Ishikawa (cell line): ENCODE results near the gene HMCN1.

ENCODE experiments used
- CEBPB ChIP-seq: IDR thresholded peaks from 2 replicates; pipeline ENCODE4 v1.6.1; 2012
- CREB1 ChIP-seq: IDR thresholded peaks from 2 replicates; pipeline ENCODE4 v1.6.1; 2012; ENCODE audit warnings: low read depth
- EGR1 ChIP-seq: IDR thresholded peaks from 2 replicates; pipeline ENCODE4 v1.6.1; 2012
- EP300 ChIP-seq: IDR thresholded peaks from 2 replicates; pipeline ENCODE4 v1.6.1; 2012; ENCODE audit warnings: borderline replicate concordance
- FOXM1 ChIP-seq: IDR thresholded peaks from 2 replicates; pipeline ENCODE4 v1.6.1; 2012; ENCODE audit warnings: low read depth, borderline replicate concordance
- NFIC ChIP-seq: IDR thresholded peaks from 2 replicates; pipeline ENCODE4 v1.6.1; 2012
- RAD21 ChIP-seq: IDR thresholded peaks from 2 replicates; pipeline ENCODE4 v1.6.1; 2012; ENCODE audit warnings: low read depth
- TAF1 ChIP-seq: IDR thresholded peaks from 2 replicates; pipeline ENCODE4 v1.6.1; 2012; ENCODE audit warnings: low read depth, mild to moderate bottlenecking
- TCF12 ChIP-seq: IDR thresholded peaks from 2 replicates; pipeline ENCODE4 v1.6.1; 2012; ENCODE audit warnings: low read depth
- TEAD4 ChIP-seq: IDR thresholded peaks from 2 replicates; pipeline ENCODE4 v1.6.1; 2012
- YY1 ChIP-seq: IDR thresholded peaks from 2 replicates; pipeline ENCODE4 v1.6.1; 2012; ENCODE audit warnings: low read depth
- ZBTB7A ChIP-seq: IDR thresholded peaks from 2 replicates; pipeline ENCODE4 v1.6.1; 2012; ENCODE audit warnings: low read depth
- TF ChIP-seq, protein P1 (sequence below): IDR thresholded peaks from 2 replicates; pipeline ENCODE4 v1.6.1; 2012; ENCODE audit warnings: low read depth, mild to moderate bottlenecking
- TF ChIP-seq, protein P2 (sequence below): IDR thresholded peaks from 2 replicates; pipeline ENCODE4 v1.6.1; 2012
- TF ChIP-seq, protein P3 (sequence below): IDR thresholded peaks from 2 replicates; pipeline ENCODE4 v1.6.1; 2012

The HMCN1 gene

DNA sequence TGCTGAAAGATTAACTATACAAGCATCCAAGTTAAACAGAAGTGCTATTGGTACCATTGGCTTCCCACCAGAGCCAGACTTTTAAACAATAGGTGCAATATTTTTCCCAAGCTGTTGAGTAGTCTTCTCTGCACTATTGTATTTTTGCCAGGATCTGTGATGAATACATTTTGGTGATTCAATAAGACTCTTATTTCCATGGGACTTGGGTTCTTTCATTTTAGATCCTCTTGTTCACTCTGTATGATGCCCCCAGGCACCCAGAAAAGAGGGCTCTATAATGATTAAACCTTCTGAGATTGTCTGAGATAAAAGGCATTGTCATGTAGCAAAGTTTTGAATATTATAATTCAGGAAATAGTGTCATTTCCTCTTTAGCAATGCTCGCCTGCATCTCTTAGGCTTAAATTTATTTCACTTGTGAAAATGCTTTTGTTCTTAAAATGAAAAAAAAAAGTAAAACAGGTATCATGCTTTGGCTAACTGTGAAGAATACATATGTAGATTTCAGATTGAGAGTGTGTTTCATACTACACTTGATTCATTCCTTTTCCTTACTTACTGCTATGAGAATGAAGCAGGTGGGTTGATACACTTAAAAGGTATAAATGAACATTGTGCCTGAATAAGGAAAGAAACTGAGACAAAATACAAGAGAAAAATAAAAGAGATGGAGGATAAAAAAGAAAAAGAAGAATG, 275.0 kb downstream of the HMCN1 start:
- no peak for TF ChIP-seq EGR1
- no peak for TF ChIP-seq TEAD4
- no peak for TF ChIP-seq NFIC
- no peak for TF ChIP-seq TAF1
- TF ChIP-seq FOXM1 = no peak

DNA sequence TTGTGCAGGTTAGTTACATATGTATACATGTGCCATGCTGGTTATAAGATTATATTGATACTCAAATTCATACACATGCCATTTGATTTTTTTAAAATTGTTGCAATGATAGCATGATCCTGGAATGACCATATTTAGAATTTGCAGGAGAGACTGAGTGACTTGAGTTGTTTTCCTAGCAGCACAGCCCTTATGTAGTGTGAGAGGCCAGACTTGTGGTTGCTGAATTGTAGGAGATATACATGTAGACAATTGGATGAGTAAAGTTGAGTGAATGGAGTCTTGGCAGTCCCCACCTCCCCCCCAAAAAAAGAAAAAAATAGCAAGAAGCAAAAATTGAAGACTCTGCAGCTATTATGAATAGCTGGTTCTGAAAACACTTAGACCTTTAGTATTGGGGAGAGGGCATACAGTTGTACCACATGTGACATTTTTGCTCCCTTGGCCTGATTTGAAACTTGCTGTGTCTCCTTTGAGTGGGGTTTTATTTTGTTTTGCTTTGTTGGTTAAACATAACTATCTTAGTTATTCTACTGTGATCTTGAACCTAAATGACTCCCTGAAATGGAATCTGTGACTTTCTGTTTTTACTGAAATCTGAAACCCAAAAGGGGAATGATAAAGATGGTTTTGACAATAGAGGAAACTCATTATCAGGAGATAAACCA, 280.3 kb downstream of the HMCN1 start:
- TF ChIP-seq, protein P1, sequence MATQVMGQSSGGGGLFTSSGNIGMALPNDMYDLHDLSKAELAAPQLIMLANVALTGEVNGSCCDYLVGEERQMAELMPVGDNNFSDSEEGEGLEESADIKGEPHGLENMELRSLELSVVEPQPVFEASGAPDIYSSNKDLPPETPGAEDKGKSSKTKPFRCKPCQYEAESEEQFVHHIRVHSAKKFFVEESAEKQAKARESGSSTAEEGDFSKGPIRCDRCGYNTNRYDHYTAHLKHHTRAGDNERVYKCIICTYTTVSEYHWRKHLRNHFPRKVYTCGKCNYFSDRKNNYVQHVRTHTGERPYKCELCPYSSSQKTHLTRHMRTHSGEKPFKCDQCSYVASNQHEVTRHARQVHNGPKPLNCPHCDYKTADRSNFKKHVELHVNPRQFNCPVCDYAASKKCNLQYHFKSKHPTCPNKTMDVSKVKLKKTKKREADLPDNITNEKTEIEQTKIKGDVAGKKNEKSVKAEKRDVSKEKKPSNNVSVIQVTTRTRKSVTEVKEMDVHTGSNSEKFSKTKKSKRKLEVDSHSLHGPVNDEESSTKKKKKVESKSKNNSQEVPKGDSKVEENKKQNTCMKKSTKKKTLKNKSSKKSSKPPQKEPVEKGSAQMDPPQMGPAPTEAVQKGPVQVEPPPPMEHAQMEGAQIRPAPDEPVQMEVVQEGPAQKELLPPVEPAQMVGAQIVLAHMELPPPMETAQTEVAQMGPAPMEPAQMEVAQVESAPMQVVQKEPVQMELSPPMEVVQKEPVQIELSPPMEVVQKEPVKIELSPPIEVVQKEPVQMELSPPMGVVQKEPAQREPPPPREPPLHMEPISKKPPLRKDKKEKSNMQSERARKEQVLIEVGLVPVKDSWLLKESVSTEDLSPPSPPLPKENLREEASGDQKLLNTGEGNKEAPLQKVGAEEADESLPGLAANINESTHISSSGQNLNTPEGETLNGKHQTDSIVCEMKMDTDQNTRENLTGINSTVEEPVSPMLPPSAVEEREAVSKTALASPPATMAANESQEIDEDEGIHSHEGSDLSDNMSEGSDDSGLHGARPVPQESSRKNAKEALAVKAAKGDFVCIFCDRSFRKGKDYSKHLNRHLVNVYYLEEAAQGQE = no peak
- TF ChIP-seq ZBTB7A = no peak
- TF ChIP-seq FOXM1 = no peak
- TF ChIP-seq NFIC = no peak
- TF ChIP-seq CREB1 = no peak
- TF ChIP-seq YY1 = no peak
- TF ChIP-seq EP300 = no peak
- TF ChIP-seq EGR1 = no peak

DNA sequence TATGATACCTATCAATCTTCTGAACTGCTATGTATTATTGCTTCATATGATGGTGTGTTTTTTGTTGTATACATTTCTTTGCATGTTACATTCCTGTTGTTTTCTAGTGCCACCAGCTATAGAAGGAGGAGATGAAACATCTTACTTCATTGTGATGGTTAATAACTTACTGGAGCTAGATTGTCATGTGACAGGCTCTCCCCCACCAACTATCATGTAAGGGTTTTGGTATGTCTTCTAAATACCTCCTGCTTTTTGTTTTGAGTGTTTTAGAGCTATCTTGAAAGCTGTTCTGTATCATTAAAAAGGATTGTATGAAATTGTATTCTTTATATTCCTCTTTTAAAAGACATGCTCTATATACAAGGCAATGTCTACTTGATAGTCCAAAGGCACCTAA, 282.7 kb downstream of the HMCN1 start:
- TF ChIP-seq EGR1 = no peak
- TF ChIP-seq TAF1 = no peak
- TF ChIP-seq, protein P2, sequence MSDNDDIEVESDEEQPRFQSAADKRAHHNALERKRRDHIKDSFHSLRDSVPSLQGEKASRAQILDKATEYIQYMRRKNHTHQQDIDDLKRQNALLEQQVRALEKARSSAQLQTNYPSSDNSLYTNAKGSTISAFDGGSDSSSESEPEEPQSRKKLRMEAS = no peak
- TF ChIP-seq TCF12 = no peak
- no peak for TF ChIP-seq YY1
- TF ChIP-seq NFIC = no peak
- TF ChIP-seq RAD21 = no peak
- no peak for TF ChIP-seq EP300
- TF ChIP-seq TEAD4 = no peak
- TF ChIP-seq, protein P3, sequence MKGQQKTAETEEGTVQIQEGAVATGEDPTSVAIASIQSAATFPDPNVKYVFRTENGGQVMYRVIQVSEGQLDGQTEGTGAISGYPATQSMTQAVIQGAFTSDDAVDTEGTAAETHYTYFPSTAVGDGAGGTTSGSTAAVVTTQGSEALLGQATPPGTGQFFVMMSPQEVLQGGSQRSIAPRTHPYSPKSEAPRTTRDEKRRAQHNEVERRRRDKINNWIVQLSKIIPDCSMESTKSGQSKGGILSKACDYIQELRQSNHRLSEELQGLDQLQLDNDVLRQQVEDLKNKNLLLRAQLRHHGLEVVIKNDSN = no peak
- no peak for TF ChIP-seq ZBTB7A

DNA sequence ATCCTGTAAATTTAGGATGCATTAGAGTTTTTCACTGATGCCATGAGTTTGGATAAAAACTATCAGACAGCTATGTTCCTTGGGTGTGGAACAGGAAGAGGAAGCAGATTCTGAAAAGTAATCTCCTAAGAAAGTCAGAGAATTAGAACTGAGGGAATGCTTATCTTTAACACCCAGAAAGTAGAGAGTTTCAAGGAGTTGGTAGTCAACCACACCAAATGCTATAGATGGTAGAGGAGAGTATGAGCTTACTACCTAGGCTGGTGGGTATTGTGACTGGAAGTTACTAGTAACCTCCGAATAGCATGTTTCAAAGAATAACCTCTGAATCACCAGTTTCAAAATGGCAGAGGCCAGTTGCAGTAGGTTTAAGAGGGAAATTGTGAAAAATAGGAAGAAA, 288.0 kb downstream of the HMCN1 start:
- TF ChIP-seq CREB1 = no peak
- no peak for TF ChIP-seq TCF12
- TF ChIP-seq NFIC = no peak
- no peak for TF ChIP-seq FOXM1
- TF ChIP-seq EP300 = no peak
- TF ChIP-seq, protein P3 = no peak
- TF ChIP-seq CEBPB = no peak
- TF ChIP-seq, protein P2 = no peak
- TF ChIP-seq ZBTB7A = no peak
- TF ChIP-seq YY1 = no peak
- TF ChIP-seq TAF1 = no peak
- no peak for TF ChIP-seq RAD21
- TF ChIP-seq TEAD4 = no peak
- no peak for TF ChIP-seq EGR1
- TF ChIP-seq, protein P1 = no peak

DNA sequence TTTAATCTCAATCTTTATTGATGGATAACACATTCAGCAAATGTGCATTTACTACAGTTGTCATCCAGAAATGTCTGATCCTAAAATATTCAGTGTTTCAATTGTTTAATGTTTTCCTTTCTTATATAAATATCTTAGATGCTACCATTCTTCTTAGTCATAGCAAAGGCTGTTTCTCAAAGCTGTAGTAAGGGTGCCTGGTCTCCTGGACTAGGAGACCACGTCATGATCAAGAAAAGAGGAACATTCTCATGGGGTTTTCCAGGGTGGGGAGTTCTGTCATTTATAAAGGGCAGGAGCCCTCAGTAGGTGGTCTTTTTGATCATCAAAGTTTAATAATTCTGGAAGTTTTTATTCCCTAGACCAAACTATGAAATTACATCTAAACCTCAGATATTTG, 292.8 kb downstream of the HMCN1 start:
- TF ChIP-seq TCF12 = no peak
- TF ChIP-seq ZBTB7A = no peak
- TF ChIP-seq, protein P1 = no peak
- no peak for TF ChIP-seq EGR1
- TF ChIP-seq CEBPB = no peak
- TF ChIP-seq FOXM1 = no peak
- TF ChIP-seq CREB1 = no peak
- no peak for TF ChIP-seq YY1
- TF ChIP-seq NFIC = no peak
- TF ChIP-seq, protein P3 = no peak
- TF ChIP-seq EP300 = no peak
- TF ChIP-seq TAF1 = no peak
- TF ChIP-seq RAD21 = no peak
- no peak for TF ChIP-seq TEAD4
